Measurements from ENCODE around the gene CLDN14.

Gene CLDN14

DNA sequence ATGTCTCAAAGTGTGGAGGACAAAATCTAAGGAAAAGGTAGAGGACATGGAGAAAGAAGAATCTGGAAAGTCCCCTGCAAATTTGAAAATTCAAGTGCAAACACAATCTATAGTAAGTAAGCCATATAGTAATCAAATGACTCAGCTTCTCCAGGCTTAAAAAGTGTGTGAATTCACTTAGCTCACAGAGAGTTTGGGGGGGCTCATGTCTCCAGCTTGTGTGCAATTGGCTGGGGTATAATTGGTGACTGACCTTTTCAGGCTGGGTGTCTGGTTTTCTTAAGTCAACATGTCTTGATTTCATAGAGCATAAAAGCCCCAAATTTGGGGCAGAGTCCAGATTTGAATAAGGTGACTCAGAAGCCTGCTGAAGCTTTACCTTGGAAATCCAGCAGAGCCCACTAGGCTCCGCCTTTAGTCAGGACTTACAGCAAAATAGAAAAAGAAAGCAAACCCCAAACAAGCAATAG is 8.6 kb downstream of the CLDN14 start:
- TF ChIP-seq SUZ12 (IDR thresholded peaks at IDR 0.05; ENCODE audit: extremely low read depth, insufficient read depth, insufficient read length) = no peak
- TF ChIP-seq YY1 (IDR thresholded peaks at IDR 0.05; ENCODE audit: insufficient read depth, insufficient read length) = no peak
- TF ChIP-seq ZNF274 (IDR thresholded peaks at IDR 0.05; ENCODE audit: low read depth, low read length) = no peak
- no peak overlapping the region for H3K9ac ChIP-seq (ENCODE audit: insufficient read length, low read depth)
- H3K36me3 ChIP-seq (ENCODE audit: insufficient read depth, insufficient read length, low read length) = no peaks in the 10 kb centered on the region
- H3K27me3 ChIP-seq (ENCODE audit: insufficient read depth, insufficient read length) = no peaks in the 10 kb centered on the region
- H3K4me1 ChIP-seq (ENCODE audit: insufficient read depth, insufficient read length) = peaks cover 10% of the 10 kb centered on the region
- no peaks in the 10 kb centered on the region for H3K9me3 ChIP-seq (ENCODE audit: insufficient read depth, low read length)
- no peak for DNase-seq (ENCODE audit: low read depth, low spot score)
- H3K4me3 ChIP-seq (ENCODE audit: insufficient read length, low read depth) = no peak overlapping the region

DNA sequence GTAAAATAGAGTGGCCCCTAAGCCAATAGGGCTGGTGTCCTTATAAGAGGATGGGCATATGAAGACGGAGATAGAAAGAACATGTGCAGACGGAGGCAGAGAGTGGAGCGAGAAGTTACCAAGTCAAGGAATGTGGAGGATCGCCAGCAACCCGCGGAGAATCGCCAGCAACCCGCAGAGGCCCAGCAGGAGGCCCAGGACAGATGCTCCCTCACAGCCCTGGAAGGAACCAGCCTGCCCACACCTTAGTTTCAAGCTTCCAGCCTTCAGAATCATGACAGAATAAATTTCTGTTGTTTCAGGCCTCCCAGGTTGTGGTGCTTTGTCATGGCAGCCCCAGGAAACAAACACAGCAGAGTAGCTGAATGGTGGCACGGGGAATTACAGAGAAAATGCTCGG is 9.6 kb downstream of the CLDN14 start:
- DNase-seq (ENCODE audit: low read depth, low spot score) = no peak
- Histone ChIP-seq H3K9ac (ENCODE audit: insufficient read length, low read depth) (no peak overlapping the region), H3K27me3 (ENCODE audit: insufficient read depth, insufficient read length) (no peaks in the 10 kb centered on the region), H3K36me3 (ENCODE audit: insufficient read depth, insufficient read length, low read length) (no peaks in the 10 kb centered on the region), H3K4me3 (ENCODE audit: insufficient read length, low read depth) (no peak overlapping the region), H3K4me1 (ENCODE audit: insufficient read depth, insufficient read length) (peaks cover 10% of the 10 kb centered on the region), H3K9me3 (ENCODE audit: insufficient read depth, low read length) (no peaks in the 10 kb centered on the region)
- no peak for TF ChIP-seq SUZ12 (IDR thresholded peaks at IDR 0.05; ENCODE audit: extremely low read depth, insufficient read depth, insufficient read length)
- no peak for TF ChIP-seq ZNF274 (IDR thresholded peaks at IDR 0.05; ENCODE audit: low read depth, low read length)
- TF ChIP-seq YY1 (IDR thresholded peaks at IDR 0.05; ENCODE audit: insufficient read depth, insufficient read length) = no peak

DNA sequence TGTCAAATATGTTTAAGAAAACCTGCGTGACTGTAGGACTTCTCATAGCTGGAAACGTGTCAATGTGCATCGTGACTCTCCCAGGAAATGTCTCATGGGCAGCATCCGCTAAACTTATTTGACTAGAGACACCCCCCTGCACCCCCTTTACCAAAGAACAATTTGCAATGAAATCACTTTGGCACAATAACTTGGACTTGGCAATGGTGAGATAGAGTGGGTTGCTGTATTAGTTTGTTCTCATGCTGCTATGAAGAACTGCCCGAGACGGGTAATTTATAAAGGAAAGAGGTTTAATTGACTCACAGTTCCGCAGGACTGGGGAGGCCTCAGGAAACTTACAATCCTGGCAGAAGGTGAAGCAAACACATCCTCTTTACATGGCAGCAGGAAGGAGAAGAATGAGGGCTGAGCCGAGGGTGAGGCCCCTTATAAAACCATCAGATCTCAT is 13.8 kb downstream of the CLDN14 start:
- Histone ChIP-seq H3K27me3 (ENCODE audit: insufficient read depth, insufficient read length) (no peaks in the 10 kb centered on the region), H3K9me3 (ENCODE audit: insufficient read depth, low read length) (no peaks in the 10 kb centered on the region), H3K36me3 (ENCODE audit: insufficient read depth, insufficient read length, low read length) (no peaks in the 10 kb centered on the region), H3K4me1 (ENCODE audit: insufficient read depth, insufficient read length) (peaks cover 25% of the 10 kb centered on the region), H3K4me3 (ENCODE audit: insufficient read length, low read depth) (no peak overlapping the region), H3K9ac (ENCODE audit: insufficient read length, low read depth) (no peak overlapping the region)
- no peak for TF ChIP-seq ZNF274 (IDR thresholded peaks at IDR 0.05; ENCODE audit: low read depth, low read length)
- no peak for TF ChIP-seq SUZ12 (IDR thresholded peaks at IDR 0.05; ENCODE audit: extremely low read depth, insufficient read depth, insufficient read length)
- no peak for TF ChIP-seq YY1 (IDR thresholded peaks at IDR 0.05; ENCODE audit: insufficient read depth, insufficient read length)
- DNase-seq (ENCODE audit: low read depth, low spot score) = no peak

DNA sequence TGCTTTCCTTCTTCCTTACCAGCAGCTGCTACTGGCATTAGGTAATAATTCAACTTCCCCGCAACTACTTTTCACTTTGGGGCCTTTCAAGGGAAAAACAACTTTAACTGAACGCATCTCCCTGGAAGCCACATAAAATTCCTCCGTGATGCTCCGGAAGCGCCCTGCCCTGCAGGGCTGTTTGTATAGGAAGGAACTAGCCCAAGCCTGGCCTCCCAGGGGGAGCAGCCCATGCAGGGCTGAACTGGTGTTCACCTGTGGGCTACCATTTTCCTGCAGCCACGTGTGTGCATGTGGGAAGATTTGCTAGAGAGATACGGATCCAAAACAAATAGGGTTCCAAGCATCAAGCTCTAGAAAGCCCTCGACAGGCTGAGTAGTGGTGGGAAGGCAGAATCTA is 14.4 kb downstream of the CLDN14 start:
- no peak for DNase-seq (ENCODE audit: low read depth, low spot score)

DNA sequence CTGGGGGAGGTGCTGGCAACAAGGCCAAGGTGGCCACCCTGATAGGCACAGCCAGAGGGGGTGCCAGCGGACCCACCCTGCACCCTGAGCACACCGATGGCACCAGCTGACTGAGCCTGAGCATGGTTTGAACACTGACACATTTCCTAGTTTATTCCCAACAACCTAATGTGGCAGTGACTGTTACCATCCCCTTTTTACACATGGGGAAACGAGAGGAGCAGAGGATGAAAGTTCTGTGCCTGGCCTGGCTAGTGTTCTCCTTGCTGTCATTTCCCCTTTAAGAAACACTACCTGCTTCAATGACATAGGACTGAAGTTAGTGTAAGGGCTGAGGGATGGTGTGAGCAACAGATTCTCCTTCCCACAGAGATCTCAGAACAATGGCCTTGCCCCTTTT is 15.3 kb downstream of the CLDN14 start:
- Histone ChIP-seq H3K4me1 (ENCODE audit: insufficient read depth, insufficient read length) (peaks cover 17% of the 10 kb centered on the region), H3K4me3 (ENCODE audit: insufficient read length, low read depth) (no peak overlapping the region), H3K27me3 (ENCODE audit: insufficient read depth, insufficient read length) (no peaks in the 10 kb centered on the region), H3K36me3 (ENCODE audit: insufficient read depth, insufficient read length, low read length) (no peaks in the 10 kb centered on the region), H3K9ac (ENCODE audit: insufficient read length, low read depth) (no peak overlapping the region), H3K9me3 (ENCODE audit: insufficient read depth, low read length) (no peaks in the 10 kb centered on the region)
- TF ChIP-seq SUZ12 (IDR thresholded peaks at IDR 0.05; ENCODE audit: extremely low read depth, insufficient read depth, insufficient read length) = no peak
- no peak for TF ChIP-seq YY1 (IDR thresholded peaks at IDR 0.05; ENCODE audit: insufficient read depth, insufficient read length)
- TF ChIP-seq ZNF274 (IDR thresholded peaks at IDR 0.05; ENCODE audit: low read depth, low read length) = no peak
- no peak for DNase-seq (ENCODE audit: low read depth, low spot score)

More for the DNA sequence above, 14.4 kb downstream of the CLDN14 start:
- Histone ChIP-seq H3K4me1 (ENCODE audit: insufficient read depth, insufficient read length) (peaks cover 21% of the 10 kb centered on the region), H3K27me3 (ENCODE audit: insufficient read depth, insufficient read length) (no peaks in the 10 kb centered on the region), H3K9ac (ENCODE audit: insufficient read length, low read depth) (no peak overlapping the region), H3K36me3 (ENCODE audit: insufficient read depth, insufficient read length, low read length) (no peaks in the 10 kb centered on the region), H3K4me3 (ENCODE audit: insufficient read length, low read depth) (no peak overlapping the region), H3K9me3 (ENCODE audit: insufficient read depth, low read length) (no peaks in the 10 kb centered on the region)
- TF ChIP-seq YY1 (IDR thresholded peaks at IDR 0.05; ENCODE audit: insufficient read depth, insufficient read length) = no peak
- TF ChIP-seq SUZ12 (IDR thresholded peaks at IDR 0.05; ENCODE audit: extremely low read depth, insufficient read depth, insufficient read length) = no peak
- TF ChIP-seq ZNF274 (IDR thresholded peaks at IDR 0.05; ENCODE audit: low read depth, low read length) = no peak

DNA sequence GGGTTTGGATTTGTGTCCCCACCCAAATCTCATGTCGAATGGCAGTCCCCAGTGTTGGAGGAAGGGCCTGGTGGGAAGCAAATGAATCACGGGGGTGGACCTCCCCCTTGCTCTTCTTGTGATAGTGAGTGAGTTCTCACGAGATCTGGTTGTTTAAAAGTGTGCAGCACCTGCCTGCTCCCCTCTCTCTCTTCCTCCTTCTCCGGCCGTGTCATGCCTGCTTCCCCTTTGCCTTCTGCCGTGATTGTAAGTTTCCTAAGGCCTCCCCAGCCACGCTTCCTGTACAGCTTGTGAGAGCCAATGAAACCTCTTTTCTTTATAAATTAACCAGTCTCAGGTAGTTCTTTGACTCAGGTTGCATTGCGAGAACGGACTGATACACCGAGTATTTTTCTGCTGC is 15.9 kb downstream of the CLDN14 start:
- DNase-seq (ENCODE audit: low read depth, low spot score) = no peak
- TF ChIP-seq SUZ12 (IDR thresholded peaks at IDR 0.05; ENCODE audit: extremely low read depth, insufficient read depth, insufficient read length) (no peak), YY1 (IDR thresholded peaks at IDR 0.05; ENCODE audit: insufficient read depth, insufficient read length) (no peak), ZNF274 (IDR thresholded peaks at IDR 0.05; ENCODE audit: low read depth, low read length) (no peak)
- Histone ChIP-seq H3K36me3 (ENCODE audit: insufficient read depth, insufficient read length, low read length) (no peaks in the 10 kb centered on the region), H3K9ac (ENCODE audit: insufficient read length, low read depth) (no peak overlapping the region), H3K4me1 (ENCODE audit: insufficient read depth, insufficient read length) (peaks cover 22% of the 10 kb centered on the region), H3K4me3 (ENCODE audit: insufficient read length, low read depth) (no peak overlapping the region), H3K27me3 (ENCODE audit: insufficient read depth, insufficient read length) (no peaks in the 10 kb centered on the region), H3K9me3 (ENCODE audit: insufficient read depth, low read length) (no peaks in the 10 kb centered on the region)

DNA sequence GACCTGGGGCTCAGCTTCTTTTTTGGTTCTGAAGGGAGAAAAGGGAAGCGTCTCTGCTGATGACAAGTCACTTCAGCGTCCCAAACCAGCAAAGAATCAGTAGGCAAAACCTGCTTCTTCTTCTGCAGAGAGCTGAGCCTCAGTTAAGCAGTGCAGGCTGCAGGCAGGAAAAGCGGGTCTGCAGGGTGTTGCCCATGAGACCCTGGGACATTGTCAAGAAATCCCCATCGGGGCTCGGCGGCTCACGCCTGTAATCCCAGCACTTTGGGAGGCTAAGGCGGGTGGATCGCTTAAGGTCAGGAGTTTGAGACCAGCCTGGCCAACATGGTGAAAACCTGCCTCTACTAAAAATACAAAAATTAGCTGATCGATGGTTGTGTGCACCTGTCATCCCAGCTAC is 16.7 kb downstream of the CLDN14 start:
- peaks cover 22% of the 10 kb centered on the region for H3K4me1 ChIP-seq (ENCODE audit: insufficient read depth, insufficient read length)
- TF ChIP-seq ZNF274 (IDR thresholded peaks at IDR 0.05; ENCODE audit: low read depth, low read length) = no peak
- TF ChIP-seq YY1 (IDR thresholded peaks at IDR 0.05; ENCODE audit: insufficient read depth, insufficient read length) = no peak
- no peak for TF ChIP-seq SUZ12 (IDR thresholded peaks at IDR 0.05; ENCODE audit: extremely low read depth, insufficient read depth, insufficient read length)
- H3K9ac ChIP-seq (ENCODE audit: insufficient read length, low read depth) = no peak overlapping the region
- H3K36me3 ChIP-seq (ENCODE audit: insufficient read depth, insufficient read length, low read length) = no peaks in the 10 kb centered on the region
- no peak for DNase-seq (ENCODE audit: low read depth, low spot score)
- no peaks in the 10 kb centered on the region for H3K27me3 ChIP-seq (ENCODE audit: insufficient read depth, insufficient read length)
- no peaks in the 10 kb centered on the region for H3K9me3 ChIP-seq (ENCODE audit: insufficient read depth, low read length)
- no peak overlapping the region for H3K4me3 ChIP-seq (ENCODE audit: insufficient read length, low read depth)
